BJ (cell line): ENCODE data around the gene SOX11. TPM values are rescaled to one million over a fixed set of nuclear protein-coding genes. Genes with fewer than 3 reads are reported as not detected.
"Not testable (repeated sequence)": the region's sequence is repeated elsewhere in the genome, so short reads cannot be mapped to it uniquely, and the experiment has no call there.

Experiments
- CTCF ChIA-PET: fragments of 350-600 bp; formaldehyde crosslinking; extraction: SDS; loops from one replicate; lab custom pipeline; 2021; ENCODE audit warnings: antibody characterized with exemption, inconsistent platforms; lab: Yijun Ruan, JAX
- POLR2A ChIA-PET: fragments of 300-600 bp; sonication (Branson Sonifier 250); formaldehyde crosslinking; extraction: SDS; loops from one replicate; lab custom pipeline; 2021; ENCODE audit warnings: antibody characterized with exemption; lab: Charles Lee
- DNase-seq: peaks from one replicate; pipeline ENCODE4 v3.0.0-alpha.2; 2011; ENCODE audit warnings: low read depth
- H3K27me3 ChIP-seq: 2 replicates; pipeline ENCODE4 v1.6.0; 2011; ENCODE audit warnings: low read length; ENCODE audit not compliant: control insufficient read depth, insufficient read depth
- H3K36me3 ChIP-seq: 2 replicates; pipeline ENCODE4 v1.5.1; 2011; ENCODE audit warnings: low read length; ENCODE audit not compliant: control insufficient read depth, insufficient read depth
- H3K4me3 ChIP-seq: 2 replicates; pipeline ENCODE4 v1.5.1; 2011; ENCODE audit warnings: low read depth, mild to moderate bottlenecking, control low read depth, low read length
- polyA minus RNA-seq: library from RNA; depleted of rRNA, polyadenylated mRNA; stranded (reverse); fragments of >200 nt; gene quantifications from 2 replicates; pipeline ENCODE4 v1.2.3, GENCODE V29; 2011; rRNA and poly(A)+ RNA removed
- polyA plus RNA-seq: library from polyadenylated mRNA; depleted of rRNA; stranded (reverse); fragments of >200 nt; gene quantifications from 2 replicates; pipeline ENCODE4 v1.2.3, GENCODE V29; 2011; rRNA removed
- TF ChIP-seq, protein P1 (sequence below): IDR thresholded peaks from 2 replicates; pipeline ENCODE4 v1.5.1; 2011; ENCODE audit warnings: low read depth, mild to moderate bottlenecking, control low read depth, inconsistent platforms, low read length, moderate library complexity; ENCODE audit not compliant: insufficient read depth

SOX11 gene
- polyA plus RNA-seq (0.40 and 0.54 TPM in 2 replicates), polyA minus RNA-seq (1.0 and 1.3 TPM in 2 replicates)

DNA sequence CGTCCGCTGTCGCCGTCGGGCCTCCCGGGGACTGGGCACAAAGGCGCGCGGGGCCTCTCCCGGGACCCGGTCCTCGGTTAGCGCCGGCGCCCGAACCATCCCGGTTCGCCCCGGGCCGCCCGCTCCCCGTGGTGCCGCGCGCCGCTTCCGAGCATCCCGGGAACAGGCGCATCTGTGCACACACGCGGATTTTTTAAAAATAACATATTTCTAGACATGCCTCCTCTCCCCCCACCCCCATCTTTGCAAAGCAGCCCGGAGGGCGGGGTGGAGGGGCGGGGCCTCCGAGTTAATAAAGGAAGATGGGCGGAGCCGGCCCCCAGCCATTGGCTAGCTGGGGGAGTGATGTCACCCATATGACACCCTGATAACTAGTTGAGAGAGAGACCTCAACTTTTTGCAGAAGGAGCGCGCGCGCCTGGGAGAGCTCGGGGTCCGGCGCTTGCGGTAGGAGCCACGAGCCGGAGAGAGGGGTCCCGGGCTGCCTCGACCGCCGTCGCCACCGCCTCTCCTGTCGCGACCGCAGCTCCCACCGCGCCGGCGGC, at the start of gene SOX11:
SOX11 (plus strand) TSS at position 400 of the 545 bp plus-strand sequence. CDS start 338 bp downstream, outside the sequence.
- Histone ChIP-seq H3K36me3 (no peaks in the 10 kb centered on the region), H3K4me3 (peak within 1 kb of the TSS; percentile 64), H3K27me3 (no peaks in the 10 kb centered on the region)
- TF ChIP-seq, protein P1, sequence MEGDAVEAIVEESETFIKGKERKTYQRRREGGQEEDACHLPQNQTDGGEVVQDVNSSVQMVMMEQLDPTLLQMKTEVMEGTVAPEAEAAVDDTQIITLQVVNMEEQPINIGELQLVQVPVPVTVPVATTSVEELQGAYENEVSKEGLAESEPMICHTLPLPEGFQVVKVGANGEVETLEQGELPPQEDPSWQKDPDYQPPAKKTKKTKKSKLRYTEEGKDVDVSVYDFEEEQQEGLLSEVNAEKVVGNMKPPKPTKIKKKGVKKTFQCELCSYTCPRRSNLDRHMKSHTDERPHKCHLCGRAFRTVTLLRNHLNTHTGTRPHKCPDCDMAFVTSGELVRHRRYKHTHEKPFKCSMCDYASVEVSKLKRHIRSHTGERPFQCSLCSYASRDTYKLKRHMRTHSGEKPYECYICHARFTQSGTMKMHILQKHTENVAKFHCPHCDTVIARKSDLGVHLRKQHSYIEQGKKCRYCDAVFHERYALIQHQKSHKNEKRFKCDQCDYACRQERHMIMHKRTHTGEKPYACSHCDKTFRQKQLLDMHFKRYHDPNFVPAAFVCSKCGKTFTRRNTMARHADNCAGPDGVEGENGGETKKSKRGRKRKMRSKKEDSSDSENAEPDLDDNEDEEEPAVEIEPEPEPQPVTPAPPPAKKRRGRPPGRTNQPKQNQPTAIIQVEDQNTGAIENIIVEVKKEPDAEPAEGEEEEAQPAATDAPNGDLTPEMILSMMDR: no peak
- CTCF ChIA-PET: no interaction called here
- POLR2A ChIA-PET: no interaction called here
- DNase-seq: peak; percentile 49

DNA sequence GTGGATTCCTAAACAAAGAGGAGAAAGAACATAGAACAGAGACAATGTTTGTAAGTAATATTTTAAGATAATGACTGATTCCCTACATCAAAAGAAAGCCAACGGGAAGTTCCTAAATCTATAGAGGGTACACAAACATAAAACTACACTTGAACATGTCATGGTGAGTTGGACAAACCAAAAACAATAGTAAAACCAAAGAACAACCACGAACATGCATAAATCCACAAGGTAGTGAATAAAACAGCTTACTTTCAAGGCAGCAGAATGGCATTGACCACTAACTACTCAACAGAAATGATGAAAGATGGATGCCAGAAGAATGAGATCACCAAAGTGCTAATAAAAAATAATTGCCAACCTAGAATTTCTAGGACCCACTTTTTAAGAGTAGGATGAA, 39.5 kb upstream of the SOX11 start:
- H3K36me3 ChIP-seq, CTCF ChIA-PET, H3K4me3 ChIP-seq, H3K27me3 ChIP-seq, POLR2A ChIA-PET, DNase-seq: not testable (repeated sequence)

DNA sequence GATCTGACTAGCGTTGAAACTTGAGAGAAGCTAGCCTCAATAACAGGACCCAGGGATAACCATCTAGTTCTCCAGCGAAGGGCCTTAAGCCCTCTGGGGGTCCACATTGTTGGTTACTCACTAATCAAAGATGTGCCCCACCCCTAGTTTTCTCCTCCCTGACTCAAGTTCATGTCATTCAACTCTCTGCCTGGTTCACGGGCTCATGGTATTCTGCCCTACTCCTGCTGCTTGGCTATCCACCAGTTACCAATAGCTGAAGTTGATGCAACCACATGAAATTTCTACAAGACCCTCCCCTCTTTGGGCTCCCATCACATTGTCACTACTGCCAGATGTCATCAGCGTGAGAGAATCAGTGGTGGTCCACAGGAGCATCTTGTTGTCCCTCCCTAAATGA, 38.4 kb upstream of the SOX11 start:
- H3K27me3 ChIP-seq, DNase-seq, H3K36me3 ChIP-seq, H3K4me3 ChIP-seq, CTCF ChIA-PET, POLR2A ChIA-PET: not testable (repeated sequence)

DNA sequence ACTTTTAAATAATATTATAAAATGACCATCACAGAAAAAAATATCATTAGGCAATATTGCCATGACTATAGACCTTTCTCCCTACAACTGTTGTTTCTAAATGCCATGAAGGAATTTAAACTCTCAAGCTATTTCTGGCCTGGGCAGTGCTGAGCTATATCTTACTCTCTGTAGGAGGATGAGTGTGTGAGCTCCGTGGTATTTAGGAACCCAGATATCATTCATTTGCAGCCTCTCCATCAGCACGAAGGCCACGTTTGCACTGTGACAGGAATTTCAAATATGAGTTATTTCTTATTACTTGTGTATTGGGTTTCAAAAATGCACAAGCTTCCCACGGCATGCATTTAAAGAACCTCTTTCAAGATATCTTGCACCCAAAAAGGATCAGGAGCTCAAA, 35.0 kb upstream of the SOX11 start:
- ChIA-PET POLR2A (no interaction called here), CTCF (no interaction called here)
- Histone ChIP-seq H3K27me3 (no peaks in the 10 kb centered on the region), H3K36me3 (no peaks in the 10 kb centered on the region), H3K4me3 (no peak overlapping the region)
- DNase-seq: no peak
- TF ChIP-seq, protein P1: no peak

DNA sequence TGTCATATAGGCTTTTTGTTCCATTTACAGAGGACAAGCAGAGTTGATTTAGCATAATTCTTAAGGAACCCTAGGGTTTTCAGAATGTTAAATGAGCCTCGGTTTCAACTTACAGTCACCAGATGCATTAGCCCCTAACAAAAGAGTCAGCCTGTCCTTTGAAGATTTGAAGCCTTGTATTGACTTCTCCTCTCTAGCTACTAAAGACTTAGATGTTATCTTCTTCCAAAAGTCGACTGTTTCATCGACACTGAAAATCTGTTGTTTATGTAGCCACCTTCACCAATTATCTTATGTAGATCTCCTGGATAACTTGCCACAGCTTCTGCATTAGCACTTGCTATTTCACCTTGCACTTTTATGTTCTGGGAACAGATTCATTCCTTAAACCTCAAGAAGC, 31.6 kb upstream of the SOX11 start:
- Histone ChIP-seq H3K4me3 (no peak overlapping the region), H3K36me3 (no peaks in the 10 kb centered on the region), H3K27me3 (no peaks in the 10 kb centered on the region)
- TF ChIP-seq, protein P1: no peak
- ChIA-PET POLR2A (no interaction called here), CTCF (no interaction called here)
- DNase-seq: no peak

DNA sequence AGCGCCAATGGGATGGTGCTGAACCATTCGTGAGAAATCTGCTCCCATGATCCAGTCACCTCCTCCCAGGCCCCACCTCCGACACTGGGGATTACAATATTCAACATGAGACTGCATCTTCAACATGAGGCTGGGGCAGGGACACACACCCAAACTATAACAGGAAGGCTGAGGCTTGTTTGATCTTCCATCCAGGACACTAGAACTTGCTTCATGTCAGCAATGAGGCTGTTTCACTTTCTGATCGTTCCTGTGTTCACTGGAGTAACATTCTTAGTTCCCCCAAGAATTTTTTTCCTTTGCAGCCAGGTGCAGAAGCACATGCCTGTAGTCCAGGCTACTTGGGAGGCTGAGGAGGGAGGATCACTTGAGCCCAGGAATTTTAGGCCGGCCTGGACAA, 30.8 kb upstream of the SOX11 start:
- DNase-seq: no peak
- Histone ChIP-seq H3K4me3 (no peak overlapping the region), H3K36me3 (no peaks in the 10 kb centered on the region), H3K27me3 (no peaks in the 10 kb centered on the region)
- TF ChIP-seq, protein P1: no peak
- ChIA-PET POLR2A (no interaction called here), CTCF (no interaction called here)
